A673 (cell line): Measurements from ENCODE around the gene UBE2Q1. TPM values are rescaled to one million over a fixed set of nuclear protein-coding genes. Genes with fewer than 3 reads are reported as not detected.

Experiments
- BruUV-seq: library from RNA; stranded (reverse); fragments of 400-500 nt; replicated peaks from 2 replicates; lab custom pipeline; 2021; lab: Mats Ljungman, UMichigan
- CTCF ChIA-PET: fragments of 300-600 bp; sonication (Branson Sonifier 250); formaldehyde crosslinking; loops from one replicate; lab custom pipeline; 2022; ENCODE audit warnings: antibody characterized with exemption; lab: Charles Lee
- POLR2A ChIA-PET: fragments of 300-600 bp; sonication (Branson Sonifier 250); formaldehyde crosslinking; loops from one replicate; lab custom pipeline; 2022; ENCODE audit warnings: antibody characterized with exemption; ENCODE audit not compliant: low non-redundant PET; lab: Charles Lee
- DNase-seq: peaks from one replicate; pipeline ENCODE4 v3.0.0-alpha.2; 2015; ENCODE audit warnings: low spot score
- H3K27ac ChIP-seq: fragments of 200-600 bp; sonication (generic); 2 replicates; pipeline ENCODE4 v1.5.1; 2016; ENCODE audit warnings: mixed run types, low read depth, mild to moderate bottlenecking, mixed read lengths, antibody characterized with exemption, low read length; ENCODE audit not compliant: poor library complexity, severe bottlenecking
- H3K27me3 ChIP-seq: fragments of 200-600 bp; sonication (generic); replicated peaks from 2 replicates; pipeline ENCODE4 v1.6.1; 2017; ENCODE audit warnings: mixed run types, low read depth, mild to moderate bottlenecking, mixed read lengths, antibody characterized with exemption, low read length; ENCODE audit not compliant: insufficient read depth, poor library complexity
- H3K36me3 ChIP-seq: fragments of 200-600 bp; sonication (generic); 2 replicates; pipeline ENCODE4 v1.6.1; 2016; ENCODE audit warnings: mixed run types, mild to moderate bottlenecking, mixed read lengths, antibody characterized with exemption, low read length; ENCODE audit not compliant: insufficient read depth, poor library complexity, severe bottlenecking
- H3K4me1 ChIP-seq: fragments of 200-600 bp; sonication (generic); 2 replicates; pipeline ENCODE4 v1.6.1; 2017; ENCODE audit warnings: mixed run types, mild to moderate bottlenecking, mixed read lengths, antibody characterized with exemption, low read length; ENCODE audit not compliant: insufficient read depth, poor library complexity, severe bottlenecking
- H3K4me3 ChIP-seq: fragments of 200-600 bp; sonication (generic); 2 replicates; pipeline ENCODE4 v1.5.1; 2016; ENCODE audit warnings: low read depth, mixed run types, mild to moderate bottlenecking, mixed read lengths, low read length; ENCODE audit not compliant: poor library complexity, severe bottlenecking
- H3K9me3 ChIP-seq: fragments of 200-600 bp; sonication (generic); 2 replicates; pipeline ENCODE4 v1.6.1; 2016; ENCODE audit warnings: mixed run types, low read depth, mild to moderate bottlenecking, mixed read lengths, antibody characterized with exemption, low read length; ENCODE audit not compliant: poor library complexity, severe bottlenecking
- EZH2 ChIP-seq: fragments of 200-600 bp; sonication (generic); IDR thresholded peaks from 2 replicates; pipeline ENCODE4 v1.6.1; 2017; ENCODE audit warnings: borderline replicate concordance, low read depth, mild to moderate bottlenecking, mixed read lengths, antibody characterized with exemption, low read length; ENCODE audit not compliant: poor library complexity, severe bottlenecking
- intact Hi-C: fragments of 100-400 bp; cut with micrococcal nuclease; formaldehyde crosslinking; loops from one replicate; pipeline ENCODE4 v1.10.0; 2022; ENCODE audit not compliant: unreplicated experiment
- total RNA-seq: library from RNA; stranded (reverse); gene quantifications from 2 replicates; pipeline ENCODE4 v1.2.3, GENCODE V29; 2021
- TF ChIP-seq, protein P1 (sequence below): fragments of 300-800, 200-600 bp; sonication (generic); conservative IDR thresholded peaks from 2 replicates; pipeline ENCODE4 v1.5.1; 2017; ENCODE audit warnings: low read depth, mild to moderate bottlenecking, antibody characterized with exemption, low read length, moderate library complexity, mixed read lengths

Gene UBE2Q1
- total RNA-seq, 1 experiment from 2014 or later, result 84.5 TPM

DNA sequence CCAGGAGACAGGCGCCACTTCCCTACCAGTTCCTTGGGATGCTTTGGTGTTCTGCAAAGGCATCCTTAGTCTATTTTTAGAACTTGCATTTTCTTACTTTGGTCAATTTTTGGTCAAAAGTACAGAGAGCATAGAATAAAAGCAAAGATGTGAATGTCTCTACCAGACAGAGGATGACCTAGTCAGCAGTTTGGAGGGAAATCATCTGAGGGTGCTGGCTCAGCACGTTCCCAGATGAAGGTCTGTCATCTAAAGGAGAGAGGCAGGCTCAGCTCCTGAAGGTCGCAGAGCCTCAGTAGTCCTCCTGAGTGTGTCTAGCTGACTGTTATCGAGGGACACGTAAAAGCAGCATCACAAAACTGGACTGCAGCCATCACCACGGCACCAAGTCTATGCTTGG, 24.4 kb upstream of the UBE2Q1 start:
- CTCF ChIA-PET, result no interaction called here

DNA sequence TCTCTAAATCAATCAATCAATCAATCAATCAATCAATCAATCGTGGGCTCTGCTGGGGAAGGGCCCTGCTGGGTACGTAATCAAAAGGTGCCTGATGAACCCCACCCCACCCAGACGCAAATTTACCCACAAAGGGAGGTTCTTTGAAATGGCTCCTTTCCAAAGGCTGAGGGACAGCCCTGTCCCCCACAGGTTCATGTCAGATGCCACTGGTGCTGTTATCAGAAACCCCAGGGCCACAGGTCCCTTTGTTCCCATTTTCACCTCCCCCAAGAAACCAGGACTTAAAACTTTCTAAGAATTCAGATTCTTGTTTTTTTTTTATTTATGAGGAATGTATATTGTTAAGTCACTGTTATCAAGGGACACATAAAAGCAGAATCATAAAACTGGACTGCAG, 23.3 kb upstream of the UBE2Q1 start:
- peaks cover 81% of the 10 kb centered on the region for H3K36me3 ChIP-seq
- POLR2A ChIA-PET, result no interaction called here
- CTCF ChIA-PET, result no interaction called here
- TF ChIP-seq EZH2, result no peak
- TF ChIP-seq, protein P1, sequence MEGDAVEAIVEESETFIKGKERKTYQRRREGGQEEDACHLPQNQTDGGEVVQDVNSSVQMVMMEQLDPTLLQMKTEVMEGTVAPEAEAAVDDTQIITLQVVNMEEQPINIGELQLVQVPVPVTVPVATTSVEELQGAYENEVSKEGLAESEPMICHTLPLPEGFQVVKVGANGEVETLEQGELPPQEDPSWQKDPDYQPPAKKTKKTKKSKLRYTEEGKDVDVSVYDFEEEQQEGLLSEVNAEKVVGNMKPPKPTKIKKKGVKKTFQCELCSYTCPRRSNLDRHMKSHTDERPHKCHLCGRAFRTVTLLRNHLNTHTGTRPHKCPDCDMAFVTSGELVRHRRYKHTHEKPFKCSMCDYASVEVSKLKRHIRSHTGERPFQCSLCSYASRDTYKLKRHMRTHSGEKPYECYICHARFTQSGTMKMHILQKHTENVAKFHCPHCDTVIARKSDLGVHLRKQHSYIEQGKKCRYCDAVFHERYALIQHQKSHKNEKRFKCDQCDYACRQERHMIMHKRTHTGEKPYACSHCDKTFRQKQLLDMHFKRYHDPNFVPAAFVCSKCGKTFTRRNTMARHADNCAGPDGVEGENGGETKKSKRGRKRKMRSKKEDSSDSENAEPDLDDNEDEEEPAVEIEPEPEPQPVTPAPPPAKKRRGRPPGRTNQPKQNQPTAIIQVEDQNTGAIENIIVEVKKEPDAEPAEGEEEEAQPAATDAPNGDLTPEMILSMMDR, result no peak
- no peaks in the 10 kb centered on the region for H3K4me1 ChIP-seq
- H3K9me3 ChIP-seq, result no peaks in the 10 kb centered on the region
- no peak for DNase-seq
- intact Hi-C loops, result no loop called here
- no peaks in the 10 kb centered on the region for H3K27me3 ChIP-seq
- H3K4me3 ChIP-seq, result no peak overlapping the region
- BruUV-seq, result no TSS peak
- no peak overlapping the region for H3K27ac ChIP-seq

More for the DNA sequence above, 24.4 kb upstream of the UBE2Q1 start:
- no peak for DNase-seq
- intact Hi-C loops, result no loop called here
- POLR2A ChIA-PET, result no interaction called here
- Histone ChIP-seq H3K27me3 (no peaks in the 10 kb centered on the region), H3K36me3 (peaks cover 92% of the 10 kb centered on the region), H3K4me1 (no peaks in the 10 kb centered on the region), H3K4me3 (no peak overlapping the region), H3K27ac (no peak overlapping the region), H3K9me3 (no peaks in the 10 kb centered on the region)
- BruUV-seq, result no TSS peak
- TF ChIP-seq EZH2, result no peak
- TF ChIP-seq, protein P1, result no peak

DNA sequence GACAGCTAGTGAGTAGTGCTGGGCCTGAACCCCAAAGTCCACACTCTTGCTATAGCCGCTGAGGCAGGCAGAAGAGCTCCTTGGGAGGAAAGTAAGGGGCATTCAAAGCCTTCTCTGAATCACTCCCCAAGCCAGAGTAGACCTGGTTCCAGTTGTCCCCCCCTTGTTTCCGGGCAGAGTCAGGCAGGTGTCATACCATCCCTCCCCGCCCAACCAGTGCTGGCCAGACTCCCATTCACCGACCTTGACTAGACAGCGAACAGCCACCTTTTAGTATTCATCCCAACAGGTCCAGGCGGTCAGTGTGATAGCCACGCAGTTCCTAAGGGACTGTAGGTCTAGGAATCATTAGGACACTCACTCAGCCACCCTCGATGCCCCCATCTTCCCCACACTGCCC, 20.9 kb upstream of the UBE2Q1 start:
- no peak overlapping the region for H3K4me3 ChIP-seq
- no peak overlapping the region for H3K27ac ChIP-seq
- H3K36me3 ChIP-seq, result peaks cover 57% of the 10 kb centered on the region
- no peaks in the 10 kb centered on the region for H3K27me3 ChIP-seq
- intact Hi-C loops, result no loop called here
- ChIA-PET CTCF (no interaction called here), POLR2A (interaction anchor here (0.5 kb wide), 1 partner anchor 295 kb away, joined by 9 read pairs; no protein-coding TSS in a partner anchor)
- TF ChIP-seq, protein P1, result no peak
- no peak for TF ChIP-seq EZH2
- no peak for DNase-seq
- H3K4me1 ChIP-seq, result no peaks in the 10 kb centered on the region
- H3K9me3 ChIP-seq, result no peaks in the 10 kb centered on the region
- no TSS peak for BruUV-seq
